Ishikawa (cell line): ENCODE measurements around the gene GSN.

ENCODE experiments used
- CEBPB ChIP-seq: IDR thresholded peaks from 2 replicates; pipeline ENCODE4 v1.6.1; 2012
- CREB1 ChIP-seq: IDR thresholded peaks from 2 replicates; pipeline ENCODE4 v1.6.1; 2012; ENCODE audit warnings: low read depth
- EGR1 ChIP-seq: IDR thresholded peaks from 2 replicates; pipeline ENCODE4 v1.6.1; 2012
- EP300 ChIP-seq: IDR thresholded peaks from 2 replicates; pipeline ENCODE4 v1.6.1; 2012; ENCODE audit warnings: borderline replicate concordance
- MAX ChIP-seq: IDR thresholded peaks from 2 replicates; pipeline ENCODE4 v1.6.1; 2012
- NFIC ChIP-seq: IDR thresholded peaks from 2 replicates; pipeline ENCODE4 v1.6.1; 2012
- RAD21 ChIP-seq: IDR thresholded peaks from 2 replicates; pipeline ENCODE4 v1.6.1; 2012; ENCODE audit warnings: low read depth
- REST ChIP-seq: IDR thresholded peaks from 2 replicates; pipeline ENCODE4 v1.6.1; 2012; ENCODE audit warnings: low read depth, mild to moderate bottlenecking
- TAF1 ChIP-seq: IDR thresholded peaks from 2 replicates; pipeline ENCODE4 v1.6.1; 2012; ENCODE audit warnings: low read depth, mild to moderate bottlenecking
- TCF12 ChIP-seq: IDR thresholded peaks from 2 replicates; pipeline ENCODE4 v1.6.1; 2012; ENCODE audit warnings: low read depth
- TEAD4 ChIP-seq: IDR thresholded peaks from 2 replicates; pipeline ENCODE4 v1.6.1; 2012
- USF1 ChIP-seq: IDR thresholded peaks from 2 replicates; pipeline ENCODE4 v1.6.1; 2012
- YY1 ChIP-seq: IDR thresholded peaks from 2 replicates; pipeline ENCODE4 v1.6.1; 2012; ENCODE audit warnings: low read depth
- ZBTB7A ChIP-seq: IDR thresholded peaks from 2 replicates; pipeline ENCODE4 v1.6.1; 2012; ENCODE audit warnings: low read depth

- TF ChIP-seq NFIC (no peak), RAD21 (no peak), MAX (no peak), YY1 (no peak), ZBTB7A (no peak), REST (no peak), EGR1 (no peak), CREB1 (no peak), TCF12 (no peak), USF1 (no peak), EP300 (no peak), TAF1 (no peak), TEAD4 (no peak), CEBPB (no peak)
Observed at GRCh38 chr9:121235512-121235911, 32.5 kb upstream of the GSN start.
